HG03469 (cell line): ENCODE measurements around the gene NFKBIA.
"Not testable (repeated sequence)": the region's sequence is repeated elsewhere in the genome, so short reads cannot be mapped to it uniquely, and the experiment has no call there.

Experiments
- ATAC-seq: cut with Tn5 transposase; IDR thresholded peaks from one replicate; pipeline ENCODE4 v1.9.1; 2021; ENCODE audit warnings: mild to moderate bottlenecking, moderate library complexity, moderate number of reproducible peaks; ENCODE audit not compliant: unreplicated experiment

NFKBIA gene, protein sequence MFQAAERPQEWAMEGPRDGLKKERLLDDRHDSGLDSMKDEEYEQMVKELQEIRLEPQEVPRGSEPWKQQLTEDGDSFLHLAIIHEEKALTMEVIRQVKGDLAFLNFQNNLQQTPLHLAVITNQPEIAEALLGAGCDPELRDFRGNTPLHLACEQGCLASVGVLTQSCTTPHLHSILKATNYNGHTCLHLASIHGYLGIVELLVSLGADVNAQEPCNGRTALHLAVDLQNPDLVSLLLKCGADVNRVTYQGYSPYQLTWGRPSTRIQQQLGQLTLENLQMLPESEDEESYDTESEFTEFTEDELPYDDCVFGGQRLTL

GRCh38 chr14:35404449-35405303 lies at the start of gene NFKBIA:
NFKBIA (minus strand) TSS chr14:35404749; CDS start chr14:35404644, 105 bp downstream.
- peak; percentile 40 for ATAC-seq

GRCh38 chr14:35446450-35446849 lies 41.9 kb upstream of the NFKBIA start:
- no peak for ATAC-seq

GRCh38 chr14:35444104-35444503 lies 39.6 kb upstream of the NFKBIA start:
- ATAC-seq, result no peak

DNA sequence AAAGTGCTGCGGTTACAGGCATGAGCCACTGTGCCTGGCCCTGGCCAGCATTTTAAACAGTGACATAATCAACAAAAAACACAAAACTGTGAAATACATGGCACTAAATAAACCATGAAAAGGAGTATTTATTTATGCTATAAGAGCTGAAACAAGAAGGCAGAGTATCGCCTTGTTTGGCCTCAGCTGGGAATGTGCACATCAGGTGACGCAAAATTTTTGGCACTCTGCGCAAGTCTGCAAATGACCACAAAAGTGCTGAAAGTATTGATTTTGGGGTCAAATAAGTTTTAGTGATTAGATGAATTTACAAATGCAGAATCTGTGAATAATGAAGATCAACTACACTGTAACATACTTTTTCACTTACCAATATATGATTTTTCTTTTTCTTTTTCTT lies 36.6 kb upstream of the NFKBIA start:
- ATAC-seq, result no peak

DNA sequence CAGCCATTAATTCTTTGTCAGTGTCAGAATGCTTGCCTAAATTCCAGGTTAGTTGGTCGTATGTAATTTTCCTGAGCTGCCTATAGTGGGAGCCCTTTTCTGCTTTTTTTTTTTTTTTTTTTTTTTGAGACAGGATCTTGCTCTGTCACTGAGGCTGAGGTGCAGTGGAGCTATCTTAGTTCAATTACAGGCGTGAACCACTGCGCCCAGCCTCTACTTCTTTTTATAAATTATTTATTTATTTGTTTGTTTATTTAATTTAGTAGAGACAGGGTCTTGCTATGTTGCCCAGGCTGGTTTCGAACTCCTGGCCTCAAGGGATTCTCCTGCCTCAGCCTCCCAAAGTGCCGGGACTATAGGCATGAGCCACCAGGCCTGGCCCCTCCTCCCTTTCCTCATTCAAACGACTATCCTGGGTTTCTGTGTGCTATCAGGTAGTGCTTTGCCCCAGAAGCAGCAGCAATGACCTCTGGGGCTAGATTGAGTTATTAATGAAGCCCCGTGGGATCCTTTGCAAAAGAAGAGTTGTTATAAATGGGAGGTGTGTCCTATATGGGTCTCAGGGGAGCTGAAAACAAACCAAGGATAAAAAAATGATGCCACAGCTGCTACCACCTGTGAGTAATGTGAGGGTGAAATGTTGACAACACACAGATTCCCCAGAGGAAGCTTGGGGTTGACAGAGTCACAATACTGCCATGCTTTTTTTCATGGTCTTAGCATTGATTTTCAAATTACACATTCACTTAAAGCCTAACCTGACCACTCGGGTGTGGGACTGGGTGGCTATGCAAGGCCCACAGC lies 34.6 kb upstream of the NFKBIA start:
- ATAC-seq, result no peak

GRCh38 chr14:35438492-35438891 lies 33.9 kb upstream of the NFKBIA start:
- not testable (repeated sequence) for ATAC-seq

- no peak for ATAC-seq
Observed at GRCh38 chr14:35435177-35435576, 30.6 kb upstream of the NFKBIA start.

DNA sequence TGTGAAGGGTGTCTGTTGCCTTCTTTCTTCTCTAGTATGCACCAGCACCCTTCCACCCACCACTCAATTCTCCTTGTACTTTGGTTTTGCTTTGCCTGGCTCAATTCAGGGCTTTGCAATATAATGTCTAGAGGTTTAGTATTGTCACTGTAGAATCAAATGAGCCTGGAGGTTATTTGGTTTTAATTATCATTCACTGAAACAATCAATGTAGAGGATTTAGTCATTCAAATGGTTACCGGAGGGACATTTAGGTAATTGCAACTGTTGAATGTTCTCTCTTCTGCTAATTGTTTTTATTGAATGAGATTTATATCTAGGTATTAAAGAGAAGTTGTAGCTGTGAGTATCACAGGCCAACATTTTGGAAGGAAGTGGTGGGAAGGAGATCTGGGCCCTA lies 29.3 kb upstream of the NFKBIA start:
- no peak for ATAC-seq

- ATAC-seq, result no peak
Observed at GRCh38 chr14:35430459-35431199, 26.1 kb upstream of the NFKBIA start.

- no peak for ATAC-seq
Observed at GRCh38 chr14:35429951-35430350, 25.4 kb upstream of the NFKBIA start.

DNA sequence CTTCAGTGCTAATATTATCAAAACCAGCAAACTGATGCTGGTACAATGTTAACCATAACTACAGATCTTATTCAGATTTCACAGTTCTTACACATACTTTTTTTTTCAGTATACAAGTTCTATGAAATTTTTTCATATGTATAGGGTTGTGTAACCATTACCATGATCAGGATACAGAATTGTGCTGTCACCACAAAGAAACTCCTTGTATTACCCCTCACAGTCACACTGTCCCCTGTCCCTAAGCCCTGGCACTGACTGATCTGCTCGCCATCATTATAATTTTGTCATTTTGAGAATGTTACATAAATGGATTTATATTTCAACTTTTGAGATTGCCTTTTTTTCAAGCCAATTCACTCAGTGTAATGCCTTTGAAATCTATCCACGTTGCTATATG lies 21.3 kb upstream of the NFKBIA start:
- no peak for ATAC-seq

GRCh38 chr14:35423621-35424020 lies 19.1 kb upstream of the NFKBIA start:
- no peak for ATAC-seq

- ATAC-seq, result no peak
Observed at GRCh38 chr14:35420036-35420811, 15.7 kb upstream of the NFKBIA start.

DNA sequence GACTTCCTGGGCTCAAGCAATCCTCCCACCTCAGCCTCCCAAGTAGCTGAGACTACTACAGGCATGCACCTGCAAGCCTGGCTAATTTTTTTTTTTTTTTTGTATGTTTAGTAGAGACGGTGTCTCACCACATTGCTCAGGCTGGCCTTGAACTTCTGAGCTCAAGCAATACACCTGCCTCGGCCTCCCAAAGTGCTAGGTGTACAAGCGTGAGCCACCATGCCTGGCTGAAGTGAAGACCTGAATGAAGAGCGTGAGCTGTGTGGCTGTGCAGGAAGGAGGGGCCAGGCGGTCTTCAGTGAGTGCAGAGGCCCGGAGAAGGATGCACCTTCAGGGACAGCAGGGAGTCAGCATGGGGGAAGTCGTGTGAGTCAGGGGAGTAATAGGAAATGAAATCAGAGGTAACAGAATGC lies 14.9 kb upstream of the NFKBIA start:
- no peak for ATAC-seq

DNA sequence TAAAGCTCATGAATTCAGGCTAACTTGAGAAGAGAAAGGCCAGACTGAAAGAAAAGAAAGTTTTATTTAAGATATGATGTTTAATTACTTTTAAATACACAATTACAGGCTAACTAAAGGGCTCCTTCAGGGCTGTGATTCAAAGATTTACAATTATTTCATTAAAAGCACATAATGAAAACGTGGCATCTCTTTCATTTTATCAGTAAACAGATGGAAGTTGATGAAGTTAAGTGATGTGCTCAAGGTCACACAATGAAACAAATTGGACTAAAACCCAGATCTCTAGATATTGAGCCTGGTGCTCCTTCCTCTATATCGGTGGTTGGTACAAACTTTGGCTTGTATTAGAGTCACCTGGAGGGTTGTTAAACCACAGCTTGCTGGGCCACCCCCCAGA lies 13.5 kb upstream of the NFKBIA start:
- no peak for ATAC-seq

GRCh38 chr14:35416108-35416750 lies 11.7 kb upstream of the NFKBIA start:
- no peak for ATAC-seq

- no peak for ATAC-seq
Observed at GRCh38 chr14:35414365-35414764, 9.8 kb upstream of the NFKBIA start.

GRCh38 chr14:35412272-35413056 lies 7.9 kb upstream of the NFKBIA start:
- no peak for ATAC-seq

- ATAC-seq, result no peak
Observed at GRCh38 chr14:35410858-35411257, 6.3 kb upstream of the NFKBIA start.
